H1 (cell line): Measurements from ENCODE around the gene RILPL2. TPM values are rescaled to one million over a fixed set of nuclear protein-coding genes. Genes with fewer than 3 reads are reported as not detected.

Experiments used
- GABPA ChIP-seq: IDR thresholded peaks from 2 replicates; pipeline ENCODE4 v1.6.1; 2011; ENCODE audit warnings: mild to moderate bottlenecking, low read length, moderate library complexity, borderline replicate concordance; ENCODE audit not compliant: insufficient read depth
- JUN ChIP-seq: IDR thresholded peaks from 2 replicates; pipeline ENCODE4 v1.6.1; 2011; ENCODE audit warnings: low read depth, mild to moderate bottlenecking, improper control_type of control experiment, low read length
- SRF ChIP-seq: IDR thresholded peaks from 2 replicates; pipeline ENCODE4 v1.6.1; 2011; ENCODE audit warnings: mild to moderate bottlenecking, low read depth, low read length, moderate library complexity
- ZNF274 ChIP-seq: IDR thresholded peaks from 2 replicates; pipeline ENCODE4 v1.7.0; 2012; ENCODE audit warnings: low read length, borderline replicate concordance; ENCODE audit errors: extremely low read depth
- polyA plus RNA-seq, 7 experiments: library from polyadenylated mRNA; depleted of rRNA in 3 of 7; stranded (reverse) in 5 of 7; unstranded in 2 of 7; fragments of >200 nt in 5 of 7; fragments of 200-250 nt in 2 of 7; gene quantifications; 1 replicate in 5 of 7; 2 replicates in 1 of 7; 4 replicates in 1 of 7; pipeline versions ENCODE4 v1.2.1 to v1.2.3, GENCODE V29; 2011 to 2013; ENCODE audit warnings: missing spikeins in 2 of 7, mixed read lengths in 2 of 7
- total RNA-seq: library from RNA; stranded (reverse); fragmentation: NEBNext Ultra II Directional; extraction: Animal tissue kit (Norgen Biotek cat#: 25700); gene quantifications from 2 replicates; pipeline ENCODE4 v1.2.1, GENCODE V29; 2021

RILPL2 gene
- total and polyA plus RNA-seq, 2 of the 8 experiments (the other 6 are each of a cell fraction or from before 2014, with no cell fraction given) = 0.77 to 1.4 TPM

DNA sequence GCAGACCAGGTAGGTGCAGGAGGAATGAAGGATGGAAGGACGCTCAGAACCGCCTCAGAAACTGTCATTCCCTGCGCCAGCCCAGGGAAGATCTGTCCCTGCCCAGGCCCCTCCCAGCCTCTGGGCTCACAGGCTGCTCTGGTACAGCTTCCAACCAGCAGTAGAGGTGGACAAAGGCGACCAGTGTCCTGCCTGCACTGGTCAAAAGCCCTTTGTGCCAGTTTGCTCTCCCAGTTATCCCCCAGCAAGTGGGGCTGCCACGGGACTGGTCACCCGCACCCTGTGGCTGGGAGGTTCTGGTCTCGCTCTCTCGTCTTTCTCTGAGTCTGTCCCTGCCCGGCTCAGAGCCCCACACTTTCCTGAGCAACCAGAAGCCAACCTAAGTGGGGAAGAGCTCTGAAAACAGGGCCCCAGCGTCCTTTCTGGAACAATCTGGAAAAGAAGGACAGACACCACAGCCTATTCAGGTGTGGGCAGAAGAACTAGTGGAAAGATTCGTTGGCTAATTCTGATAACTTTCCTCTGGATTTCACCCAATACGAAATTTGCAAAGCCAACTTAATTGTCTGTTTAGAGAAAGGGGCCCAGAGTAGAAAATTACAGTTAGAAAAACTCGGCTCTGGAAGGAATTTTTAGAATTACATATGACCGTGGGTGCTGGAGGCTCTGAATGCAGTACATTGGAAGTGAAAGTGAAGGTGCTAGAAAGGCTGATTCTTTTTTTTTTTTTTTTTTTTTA lies 43.1 kb upstream of the RILPL2 start (continued):
- no peak for TF ChIP-seq GABPA
- no peak for TF ChIP-seq ZNF274
- TF ChIP-seq SRF = no peak
- no peak for TF ChIP-seq JUN
- TF ChIP-seq, all 59 proteins: peak for 0
